ENCODE data around the gene GDA. TPM values are rescaled to one million over a fixed set of nuclear protein-coding genes. Genes with fewer than 3 reads are reported as not detected.

The GDA gene
- total RNA-seq, 1 donor from 2014 or later: 0.18 TPM

GRCh38 chr9:72211047-72211446 is 61.8 kb downstream of the GDA start:
- POLR2A ChIA-PET: no interaction called here
- intact Hi-C loops (cut with micrococcal nuclease): no loop called here
- no peak for ATAC-seq (ENCODE audit: low read depth)
- no peak overlapping the region for H3K27ac Mint-ChIP-seq
- CTCF ChIA-PET: no interaction called here
- DNase-seq: no peak
- H3K27me3 Mint-ChIP-seq: peaks cover 8% of the 10 kb centered on the region
- H3K36me3 Mint-ChIP-seq (ENCODE audit: low read depth): no peaks in the 10 kb centered on the region
- no peak for TF ChIP-seq CTCF (IDR thresholded peaks at IDR 0.05)
- peaks cover 2% of the 10 kb centered on the region for H3K4me1 Mint-ChIP-seq
- no peaks in the 10 kb centered on the region for H3K9me3 Mint-ChIP-seq
- no peak overlapping the region for H3K4me3 Mint-ChIP-seq

- no peak for TF ChIP-seq CTCF (IDR thresholded peaks at IDR 0.05)
- Mint-ChIP-seq H3K36me3 (ENCODE audit: low read depth) (no peaks in the 10 kb centered on the region), H3K27me3 (peaks cover 8% of the 10 kb centered on the region), H3K4me3 (no peak overlapping the region), H3K9me3 (peaks cover 4% of the 10 kb centered on the region), H3K27ac (no peak overlapping the region), H3K4me1 (no peaks in the 10 kb centered on the region)
- DNase-seq (no peak), ATAC-seq (ENCODE audit: low read depth) (no peak)
- intact Hi-C loops (cut with micrococcal nuclease): no loop called here
- CTCF ChIA-PET: no interaction called here
- POLR2A ChIA-PET: no interaction called here
These were observed 64.7 kb downstream of the GDA start for GRCh38 chr9:72213906-72214305.

DNA sequence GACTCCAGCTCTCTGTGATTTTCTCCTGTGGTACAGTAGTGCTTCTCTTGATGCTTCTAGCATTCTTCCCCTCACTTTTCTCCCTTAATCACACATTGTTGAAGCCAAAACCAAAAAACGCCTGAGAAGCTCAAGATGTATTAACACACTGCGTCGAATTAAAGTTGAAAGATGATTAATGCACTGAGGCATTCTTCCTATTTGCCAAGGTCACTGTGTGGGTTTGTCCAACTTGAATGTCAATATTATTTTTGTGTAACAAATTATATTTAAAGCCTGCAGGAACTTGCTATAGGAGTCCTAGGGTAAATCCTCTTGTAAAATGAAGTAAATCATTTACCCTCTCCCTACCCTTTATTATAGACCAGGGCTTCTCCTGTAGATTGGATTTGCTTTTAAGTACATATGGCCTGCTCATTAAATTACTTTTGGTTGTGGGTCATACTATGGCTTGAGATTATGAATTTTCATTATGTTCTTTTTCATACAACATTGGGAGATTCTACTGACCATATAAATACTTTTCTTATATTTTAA is 68.1 kb downstream of the GDA start:
- CTCF ChIA-PET: interaction anchor here (1.4 kb wide), 1 partner anchor 178 kb away, joined by 3 read pairs; no protein-coding TSS in a partner anchor

GRCh38 chr9:72220589-72220988 is 71.3 kb downstream of the GDA start:
- H3K27ac Mint-ChIP-seq: no peak overlapping the region
- H3K36me3 Mint-ChIP-seq (ENCODE audit: low read depth): no peaks in the 10 kb centered on the region
- H3K4me3 Mint-ChIP-seq: no peak overlapping the region
- CTCF ChIA-PET: no interaction called here
- no peaks in the 10 kb centered on the region for H3K27me3 Mint-ChIP-seq
- peaks cover 4% of the 10 kb centered on the region for H3K9me3 Mint-ChIP-seq
- TF ChIP-seq CTCF (IDR thresholded peaks at IDR 0.05): no peak
- POLR2A ChIA-PET: no interaction called here
- H3K4me1 Mint-ChIP-seq: no peaks in the 10 kb centered on the region
- DNase-seq (no peak), ATAC-seq (ENCODE audit: low read depth) (no peak)
- intact Hi-C loops (cut with micrococcal nuclease): no loop called here

More for the DNA sequence above, 68.1 kb downstream of the GDA start:
- Mint-ChIP-seq H3K9me3 (peaks cover 4% of the 10 kb centered on the region), H3K4me1 (no peaks in the 10 kb centered on the region), H3K36me3 (ENCODE audit: low read depth) (no peaks in the 10 kb centered on the region), H3K27me3 (peaks cover 3% of the 10 kb centered on the region), H3K4me3 (no peak overlapping the region), H3K27ac (no peak overlapping the region)
- ATAC-seq (ENCODE audit: low read depth) (no peak), DNase-seq (no peak)
- POLR2A ChIA-PET: no interaction called here
- intact Hi-C loops (cut with micrococcal nuclease): no loop called here
- TF ChIP-seq CTCF (IDR thresholded peaks at IDR 0.05): no peak

DNA sequence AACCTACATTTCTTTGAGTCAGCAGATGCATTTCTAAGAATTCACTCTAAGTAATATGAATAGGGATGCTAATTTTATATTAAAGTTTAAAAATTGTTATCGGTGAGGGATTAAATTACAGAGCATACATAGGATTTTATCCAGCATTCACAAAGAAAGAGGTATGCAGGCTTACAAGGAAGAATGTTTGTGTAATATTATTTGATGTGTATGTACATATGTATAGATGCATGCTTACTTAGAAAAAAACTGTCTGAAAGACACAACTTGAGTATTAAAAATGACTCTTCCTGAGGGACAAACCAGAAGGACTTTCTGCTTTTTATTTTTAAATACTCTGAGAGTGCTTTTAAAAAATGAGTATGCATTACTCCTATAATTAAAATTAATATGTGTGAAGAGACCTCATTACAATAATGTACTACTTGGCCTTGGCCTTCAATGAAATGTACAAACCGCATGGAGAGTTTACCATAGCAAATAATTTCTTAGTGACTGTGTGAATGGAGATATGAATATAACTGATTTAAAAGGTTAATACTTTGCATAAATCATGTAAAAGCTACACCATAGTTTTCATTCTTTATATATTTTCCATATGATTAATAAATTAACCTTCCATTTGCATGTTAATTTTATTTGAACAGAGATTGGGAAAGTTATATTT is 77.0 kb downstream of the GDA start:
- H3K27ac Mint-ChIP-seq: no peak overlapping the region
- no peaks in the 10 kb centered on the region for H3K9me3 Mint-ChIP-seq

More for the DNA sequence above, 77.0 kb downstream of the GDA start:
- no peak for ATAC-seq (ENCODE audit: low read depth)
- Mint-ChIP-seq H3K4me1 (no peaks in the 10 kb centered on the region), H3K27me3 (peaks cover 1% of the 10 kb centered on the region), H3K36me3 (ENCODE audit: low read depth) (no peaks in the 10 kb centered on the region), H3K4me3 (no peak overlapping the region)
- no peak for DNase-seq
- POLR2A ChIA-PET: no interaction called here
- no peak for TF ChIP-seq CTCF (IDR thresholded peaks at IDR 0.05)
- CTCF ChIA-PET: no interaction called here
- intact Hi-C loops (cut with micrococcal nuclease): no loop called here
